Astrocyte (in vitro differentiated cells and primary cell): ENCODE data around the gene GPR63.

Experiments used
- CTCF ChIP-seq: IDR thresholded peaks from 2 replicates; pipeline ENCODE4 v1.5.1; 2011; ENCODE audit warnings: low read depth, mild to moderate bottlenecking, inconsistent platforms, low read length, moderate library complexity; ENCODE audit not compliant: insufficient read depth
- EZH2 ChIP-seq: IDR thresholded peaks from 2 replicates; pipeline ENCODE4 v1.6.1; 2012; ENCODE audit warnings: mild to moderate bottlenecking, low read length, inconsistent platforms; ENCODE audit not compliant: insufficient read depth

- TF ChIP-seq CTCF (no peak), EZH2 (no peak)
Measured at GRCh38 chr6:96781557-96781956, 55.7 kb downstream of the GPR63 start.
